Panc1 (cell line): ENCODE measurements around the gene DDAH1. TPM values are rescaled to one million over a fixed set of nuclear protein-coding genes. Genes with fewer than 3 reads are reported as not detected.

Source experiments
- ATAC-seq: fragments of 200-7000 bp; cut with Tn5 transposase; 2 replicates; pipeline ENCODE4 v1.9.1; 2020; ENCODE audit warnings: mild to moderate bottlenecking, moderate library complexity
- BruUV-seq: library from RNA; stranded (reverse); fragments of 400-500 nt; replicated peaks from 2 replicates; lab custom pipeline; 2021; lab: Mats Ljungman, UMichigan
- CTCF ChIA-PET: fragments of 300-600 bp; sonication (Branson Sonifier 250); formaldehyde crosslinking; loops from one replicate; lab custom pipeline; 2022; ENCODE audit warnings: antibody characterized with exemption; lab: Charles Lee
- POLR2A ChIA-PET: fragments of 300-600 bp; sonication (Branson Sonifier 250); formaldehyde crosslinking; loops from one replicate; lab custom pipeline; 2022; ENCODE audit warnings: antibody characterized with exemption; lab: Charles Lee
- DNase-seq: peaks from one replicate; pipeline ENCODE4 v3.0.0-alpha.2; 2010; ENCODE audit warnings: low read depth, low spot score
- H3K27ac ChIP-seq: 2 replicates; pipeline ENCODE4 v1.5.1; 2011; ENCODE audit warnings: mild to moderate bottlenecking, low read length, inconsistent platforms
- H3K27me3 ChIP-seq: fragments of 200-500 bp; sonication (Bioruptor generic); 2 replicates; pipeline ENCODE4 v1.6.0; 2014; ENCODE audit warnings: low read length, inconsistent platforms; ENCODE audit not compliant: control insufficient read depth, insufficient read depth
- H3K36me3 ChIP-seq: fragments of 200-500 bp; sonication (Bioruptor generic); 2 replicates; pipeline ENCODE4 v1.5.1; 2014; ENCODE audit warnings: inconsistent platforms, mild to moderate bottlenecking, low read length, moderate library complexity; ENCODE audit not compliant: control insufficient read depth, insufficient read depth
- H3K4me1 ChIP-seq: 2 replicates; pipeline ENCODE4 v1.5.1; 2011; ENCODE audit warnings: inconsistent platforms, mild to moderate bottlenecking, low read length, moderate library complexity; ENCODE audit not compliant: control insufficient read depth, insufficient read depth
- H3K4me3 ChIP-seq, 2 experiments: 2 replicates each; pipeline ENCODE4 v1.5.1; 2011 to 2012; ENCODE audit warnings: low read depth in 2 of 2, low read length in 2 of 2, mild to moderate bottlenecking in 2 of 2, inconsistent platforms in 1 of 2, moderate library complexity in 1 of 2
- H3K9me3 ChIP-seq: fragments of 200-500 bp; sonication (Bioruptor generic); 2 replicates; pipeline ENCODE4 v1.5.1; 2014; ENCODE audit warnings: low read depth, mild to moderate bottlenecking, inconsistent platforms, low read length, moderate library complexity; ENCODE audit not compliant: control insufficient read depth, insufficient read depth
- CTCF ChIP-seq: fragments of 450-650 bp; IDR thresholded peaks from 2 replicates; pipeline ENCODE4 v1.5.1; 2017; ENCODE audit warnings: mild to moderate bottlenecking
- POLR2AphosphoS5 ChIP-seq: IDR thresholded peaks from 2 replicates; pipeline ENCODE4 v1.6.1; 2012; ENCODE audit warnings: mild to moderate bottlenecking, low read depth, low read length, moderate library complexity
- REST ChIP-seq, 2 experiments: IDR thresholded peaks; 2 replicates each; pipeline ENCODE4 v1.6.1; 2011 to 2012; ENCODE audit warnings: low read depth in 2 of 2, control low read depth in 1 of 2, low read length in 1 of 2, mild to moderate bottlenecking in 1 of 2, moderate library complexity in 1 of 2; ENCODE audit not compliant: insufficient read depth in 1 of 2
- SIN3A ChIP-seq: IDR thresholded peaks from 2 replicates; pipeline ENCODE4 v1.6.1; 2012; ENCODE audit warnings: low read depth, mild to moderate bottlenecking, low read length, moderate library complexity, borderline replicate concordance; ENCODE audit not compliant: insufficient read depth
- TCF7L2 ChIP-seq: IDR thresholded peaks from 2 replicates; pipeline ENCODE4 v1.6.1; 2011; ENCODE audit warnings: mild to moderate bottlenecking, low read depth, low read length, inconsistent platforms
- in situ Hi-C: cut with HindIII; loops from 2 replicates; pipeline ENCODE4 v1.10.0; 2016; ENCODE audit warnings: low sequenced_read_pairs, low pct_unique_long_range_greater_than_20kb
- intact Hi-C: fragments of 100-400 bp; cut with micrococcal nuclease; formaldehyde crosslinking; loops from one replicate; pipeline ENCODE4 v1.10.0; 2022; ENCODE audit not compliant: unreplicated experiment
- total RNA-seq: library from RNA; stranded (reverse); gene quantifications from one replicate; pipeline ENCODE4 v1.2.1, GENCODE V29; 2021; ENCODE audit not compliant: unreplicated experiment

Gene DDAH1
- total RNA-seq, 1 experiment from 2014 or later: 85.4 TPM

GRCh38 chr1:85283475-85284199, 181.3 kb downstream of the DDAH1 start:
- intact Hi-C loops: no loop called here
- ChIA-PET POLR2A (no interaction called here), CTCF (interaction anchor here (0.6 kb wide), 1 partner anchor 19 kb away, joined by 6 read pairs; no protein-coding TSS in a partner anchor)
- no peak for DNase-seq
- Histone ChIP-seq H3K27ac (no peak overlapping the region), H3K4me1 (peaks cover 13% of the 10 kb centered on the region), H3K36me3 (no peaks in the 10 kb centered on the region), H3K9me3 (no peaks in the 10 kb centered on the region), H3K4me3 (no peak overlapping the region), H3K27me3 (no peaks in the 10 kb centered on the region)
- ATAC-seq: no peak
- no TSS peak for BruUV-seq
- in situ Hi-C loops: no loop called here
- no peak for TF ChIP-seq SIN3A
- no peak for TF ChIP-seq REST (IDR thresholded peaks at IDR 0.05; ENCODE audit: insufficient read depth in 1 of 2, low read depth in 2 of 2, low read length in 1 of 2)
- no peak for TF ChIP-seq POLR2AphosphoS5
- no peak for TF ChIP-seq CTCF
- TF ChIP-seq TCF7L2: no peak

GRCh38 chr1:85282424-85282823, 182.5 kb downstream of the DDAH1 start:
- no peaks in the 10 kb centered on the region for H3K9me3 ChIP-seq
- BruUV-seq: no TSS peak
- in situ Hi-C loops: no loop called here
- no peaks in the 10 kb centered on the region for H3K27me3 ChIP-seq
- DNase-seq: no peak
- H3K4me1 ChIP-seq: peaks cover 24% of the 10 kb centered on the region
- H3K4me3 ChIP-seq: no peak overlapping the region
- peak; percentile 42 for ATAC-seq
- H3K27ac ChIP-seq: peak overlapping the region; percentile 12; the same call in 1 of the 2 replicates
- CTCF ChIA-PET: no interaction called here
- POLR2A ChIA-PET: no interaction called here
- no peak for TF ChIP-seq POLR2AphosphoS5
- no peak for TF ChIP-seq SIN3A
- no peak; the same call in none of the 2 replicates for TF ChIP-seq CTCF
- no peak for TF ChIP-seq REST (IDR thresholded peaks at IDR 0.05; ENCODE audit: insufficient read depth in 1 of 2, low read depth in 2 of 2, low read length in 1 of 2)
- no peak for TF ChIP-seq TCF7L2
- intact Hi-C loops: no loop called here
- no peaks in the 10 kb centered on the region for H3K36me3 ChIP-seq
